SU-DHL-6 (cell line): Measurements from ENCODE around the gene FARSB.

Experiments
- EZH2phosphoT487 ChIP-seq: fragments of 200-600 bp; sonication (generic), shearing (Covaris generic); conservative IDR thresholded peaks from 2 replicates; pipeline ENCODE4 v1.6.1; 2018; ENCODE audit warnings: mild to moderate bottlenecking, antibody characterized with exemption, low read length, moderate library complexity, mixed read lengths
- TF ChIP-seq, protein P1 (sequence below): fragments of 200-600 bp; sonication (generic); IDR thresholded peaks from one replicate; pipeline ENCODE4 v1.5.1; 2017; ENCODE audit warnings: antibody characterized with exemption, mild to moderate bottlenecking, low read length, moderate library complexity; ENCODE audit not compliant: insufficient read depth, poor library complexity, severe bottlenecking

DNA sequence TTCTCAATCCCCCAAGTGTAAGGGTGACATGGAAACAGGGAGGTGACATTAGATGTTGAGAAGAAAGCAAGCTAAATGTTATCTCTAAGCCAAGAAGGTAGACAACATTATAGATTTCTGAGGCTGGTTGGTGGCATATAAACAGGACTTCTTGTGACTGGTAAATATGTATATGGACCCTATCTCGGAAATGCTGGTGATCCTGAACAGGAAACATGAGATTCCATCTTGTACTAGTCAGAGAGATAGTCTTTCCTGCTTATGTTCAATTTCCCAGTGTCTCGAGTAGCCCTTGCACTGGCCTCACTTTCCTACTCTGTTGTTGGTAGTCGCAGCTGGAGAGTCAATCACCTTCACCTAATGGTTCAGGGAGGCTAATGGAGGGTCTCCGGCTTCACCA, 42.4 kb upstream of the FARSB start:
- TF ChIP-seq, protein P1, sequence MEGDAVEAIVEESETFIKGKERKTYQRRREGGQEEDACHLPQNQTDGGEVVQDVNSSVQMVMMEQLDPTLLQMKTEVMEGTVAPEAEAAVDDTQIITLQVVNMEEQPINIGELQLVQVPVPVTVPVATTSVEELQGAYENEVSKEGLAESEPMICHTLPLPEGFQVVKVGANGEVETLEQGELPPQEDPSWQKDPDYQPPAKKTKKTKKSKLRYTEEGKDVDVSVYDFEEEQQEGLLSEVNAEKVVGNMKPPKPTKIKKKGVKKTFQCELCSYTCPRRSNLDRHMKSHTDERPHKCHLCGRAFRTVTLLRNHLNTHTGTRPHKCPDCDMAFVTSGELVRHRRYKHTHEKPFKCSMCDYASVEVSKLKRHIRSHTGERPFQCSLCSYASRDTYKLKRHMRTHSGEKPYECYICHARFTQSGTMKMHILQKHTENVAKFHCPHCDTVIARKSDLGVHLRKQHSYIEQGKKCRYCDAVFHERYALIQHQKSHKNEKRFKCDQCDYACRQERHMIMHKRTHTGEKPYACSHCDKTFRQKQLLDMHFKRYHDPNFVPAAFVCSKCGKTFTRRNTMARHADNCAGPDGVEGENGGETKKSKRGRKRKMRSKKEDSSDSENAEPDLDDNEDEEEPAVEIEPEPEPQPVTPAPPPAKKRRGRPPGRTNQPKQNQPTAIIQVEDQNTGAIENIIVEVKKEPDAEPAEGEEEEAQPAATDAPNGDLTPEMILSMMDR: no peak
- TF ChIP-seq EZH2phosphoT487: no peak
